Osteocyte (in vitro differentiated cells): ENCODE data around the gene ATP5F1B. TPM values are rescaled to one million over a fixed set of nuclear protein-coding genes. Genes with fewer than 3 reads are reported as not detected.

Experiments
- DNase-seq: peaks from one replicate; pipeline ENCODE4 v3.0.0; 2021; ENCODE audit warnings: mixed read lengths; ENCODE audit not compliant: unreplicated experiment; ENCODE audit errors: extremely low spot score
- H3K27ac Mint-ChIP-seq: one replicate; pipeline ENCODE4 v1.8.0; 2021; ENCODE audit warnings: mild to moderate bottlenecking, mixed read lengths; ENCODE audit not compliant: unreplicated experiment
- H3K27me3 Mint-ChIP-seq: one replicate; pipeline ENCODE4 v1.8.0; 2021; ENCODE audit warnings: mixed read lengths; ENCODE audit not compliant: unreplicated experiment
- H3K36me3 Mint-ChIP-seq: one replicate; pipeline ENCODE4 v1.8.0; 2021; ENCODE audit warnings: mixed read lengths; ENCODE audit not compliant: unreplicated experiment
- H3K4me1 Mint-ChIP-seq: one replicate; pipeline ENCODE4 v1.8.0; 2021; ENCODE audit warnings: mixed read lengths; ENCODE audit not compliant: unreplicated experiment
- H3K4me3 Mint-ChIP-seq: one replicate; pipeline ENCODE4 v1.8.0; 2021; ENCODE audit warnings: mild to moderate bottlenecking, moderate library complexity, mixed read lengths; ENCODE audit not compliant: unreplicated experiment
- H3K9me3 Mint-ChIP-seq: one replicate; pipeline ENCODE4 v1.8.0; 2021; ENCODE audit warnings: mixed read lengths; ENCODE audit not compliant: unreplicated experiment
- CTCF ChIP-seq: fragments of 200-600 bp; sonication (generic); IDR thresholded peaks from 2 replicates; pipeline ENCODE4 v1.5.0; 2021; ENCODE audit warnings: antibody characterized with exemption, mild to moderate bottlenecking, moderate library complexity
- total RNA-seq: library from RNA; stranded (reverse); gene quantifications from 2 replicates; pipeline ENCODE4 v1.2.1, GENCODE V29; 2021

The ATP5F1B gene
- total RNA-seq, 1 donor from 2014 or later = 423 TPM

GRCh38 chr12:56614627-56615026 is 31.2 kb downstream of the ATP5F1B start:
- no peaks in the 10 kb centered on the region for H3K27me3 Mint-ChIP-seq
- no peak for DNase-seq
- no peak overlapping the region for H3K27ac Mint-ChIP-seq
- H3K36me3 Mint-ChIP-seq = peaks cover 79% of the 10 kb centered on the region
- no peaks in the 10 kb centered on the region for H3K4me1 Mint-ChIP-seq
- H3K9me3 Mint-ChIP-seq = no peaks in the 10 kb centered on the region
- no peak overlapping the region for H3K4me3 Mint-ChIP-seq
- TF ChIP-seq CTCF = no peak

- DNase-seq = no peak
- Mint-ChIP-seq H3K4me1 (no peaks in the 10 kb centered on the region), H3K27me3 (no peaks in the 10 kb centered on the region), H3K27ac (no peak overlapping the region), H3K9me3 (no peaks in the 10 kb centered on the region), H3K36me3 (peaks cover 74% of the 10 kb centered on the region), H3K4me3 (no peak overlapping the region)
- no peak for TF ChIP-seq CTCF
Measured at GRCh38 chr12:56604355-56604754, 41.4 kb downstream of the ATP5F1B start.

GRCh38 chr12:56602239-56602638 is 43.5 kb downstream of the ATP5F1B start:
- Mint-ChIP-seq H3K36me3 (peaks cover 80% of the 10 kb centered on the region), H3K27ac (no peak overlapping the region), H3K4me1 (no peaks in the 10 kb centered on the region), H3K9me3 (no peaks in the 10 kb centered on the region), H3K4me3 (no peak overlapping the region), H3K27me3 (no peaks in the 10 kb centered on the region)
- DNase-seq = no peak
- TF ChIP-seq CTCF = no peak

GRCh38 chr12:56601503-56601902 is 44.3 kb downstream of the ATP5F1B start:
- H3K27me3 Mint-ChIP-seq = no peaks in the 10 kb centered on the region
- no peak for TF ChIP-seq CTCF
- no peaks in the 10 kb centered on the region for H3K4me1 Mint-ChIP-seq
- H3K27ac Mint-ChIP-seq = no peak overlapping the region
- no peak overlapping the region for H3K4me3 Mint-ChIP-seq
- H3K36me3 Mint-ChIP-seq = peaks cover 78% of the 10 kb centered on the region
- H3K9me3 Mint-ChIP-seq = no peaks in the 10 kb centered on the region
- no peak for DNase-seq

DNA sequence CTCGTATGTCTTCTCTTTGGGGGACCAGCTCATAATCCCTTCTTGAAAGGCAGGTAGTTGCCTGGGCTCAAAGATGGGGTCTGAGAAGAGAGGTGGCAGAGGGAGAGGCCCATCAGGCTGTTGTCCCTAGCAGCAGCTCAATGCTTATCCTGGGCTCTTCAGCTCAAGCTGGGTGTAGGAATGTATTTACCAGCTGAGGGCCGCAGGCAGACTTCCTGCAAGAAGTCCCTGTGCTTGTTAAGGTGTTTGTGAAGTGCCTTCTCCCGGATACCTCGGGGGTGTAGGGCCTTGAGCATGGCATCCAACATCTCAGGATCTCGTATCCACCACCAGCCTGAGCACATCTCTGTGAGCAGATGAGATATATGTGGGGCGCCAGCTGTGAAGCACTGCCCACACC is 45.0 kb downstream of the ATP5F1B start:
- no peaks in the 10 kb centered on the region for H3K4me1 Mint-ChIP-seq
- H3K27ac Mint-ChIP-seq = no peak overlapping the region
- no peak for TF ChIP-seq CTCF
- no peaks in the 10 kb centered on the region for H3K9me3 Mint-ChIP-seq
- DNase-seq = no peak
- H3K27me3 Mint-ChIP-seq = no peaks in the 10 kb centered on the region
- peaks cover 73% of the 10 kb centered on the region for H3K36me3 Mint-ChIP-seq
- H3K4me3 Mint-ChIP-seq = no peak overlapping the region
